MM.1S (cell line): ENCODE data around the gene TOMT.

Source experiments
- EZH2 ChIP-seq: fragments of 300-600 bp; sonication (generic); optimal IDR thresholded peaks from 2 replicates; pipeline ENCODE3; 2017; ENCODE audit warnings: low read depth, mild to moderate bottlenecking, antibody characterized with exemption, low read length, mixed read lengths
- TF ChIP-seq, protein P1 (sequence below): fragments of 300-600 bp; sonication (generic); IDR thresholded peaks from 2 replicates; pipeline ENCODE4 v1.5.1; 2016; ENCODE audit warnings: antibody characterized with exemption, low read length, mixed read lengths

DNA sequence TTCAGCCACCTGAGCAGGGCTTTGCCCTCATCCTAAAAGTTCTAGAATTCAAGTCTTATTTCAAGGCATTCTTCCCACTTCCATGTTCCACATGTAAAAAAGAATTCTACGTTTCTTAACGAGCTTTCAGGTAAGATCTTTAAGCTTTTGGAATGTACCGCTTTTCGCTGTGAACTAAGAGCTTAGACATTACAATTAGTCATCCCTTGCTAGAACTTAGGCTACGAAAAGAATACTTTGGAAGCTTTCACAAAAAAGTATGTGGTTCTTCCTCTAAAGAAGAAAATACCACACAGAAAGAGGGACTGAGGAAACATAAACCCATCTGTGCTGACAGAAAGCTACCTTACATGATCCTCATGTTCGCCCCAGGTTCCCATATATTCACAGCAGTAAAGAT, 27.2 kb upstream of the TOMT start:
- TF ChIP-seq, protein P1, sequence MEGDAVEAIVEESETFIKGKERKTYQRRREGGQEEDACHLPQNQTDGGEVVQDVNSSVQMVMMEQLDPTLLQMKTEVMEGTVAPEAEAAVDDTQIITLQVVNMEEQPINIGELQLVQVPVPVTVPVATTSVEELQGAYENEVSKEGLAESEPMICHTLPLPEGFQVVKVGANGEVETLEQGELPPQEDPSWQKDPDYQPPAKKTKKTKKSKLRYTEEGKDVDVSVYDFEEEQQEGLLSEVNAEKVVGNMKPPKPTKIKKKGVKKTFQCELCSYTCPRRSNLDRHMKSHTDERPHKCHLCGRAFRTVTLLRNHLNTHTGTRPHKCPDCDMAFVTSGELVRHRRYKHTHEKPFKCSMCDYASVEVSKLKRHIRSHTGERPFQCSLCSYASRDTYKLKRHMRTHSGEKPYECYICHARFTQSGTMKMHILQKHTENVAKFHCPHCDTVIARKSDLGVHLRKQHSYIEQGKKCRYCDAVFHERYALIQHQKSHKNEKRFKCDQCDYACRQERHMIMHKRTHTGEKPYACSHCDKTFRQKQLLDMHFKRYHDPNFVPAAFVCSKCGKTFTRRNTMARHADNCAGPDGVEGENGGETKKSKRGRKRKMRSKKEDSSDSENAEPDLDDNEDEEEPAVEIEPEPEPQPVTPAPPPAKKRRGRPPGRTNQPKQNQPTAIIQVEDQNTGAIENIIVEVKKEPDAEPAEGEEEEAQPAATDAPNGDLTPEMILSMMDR = no peak
- no peak for TF ChIP-seq EZH2
